ENCODE measurements around the gene BTRC. TPM values are rescaled to one million over a fixed set of nuclear protein-coding genes. Genes with fewer than 3 reads are reported as not detected.
A peak's percentile ranks its signal among the peaks of the same experiment; 100 is the strongest.
"Not testable (repeated sequence)": the region's sequence is repeated elsewhere in the genome, so short reads cannot be mapped to it uniquely, and the experiment has no call there.

BTRC gene
- polyA plus RNA-seq, 3 donors from 2014 or later, result 3.7 to 9.0 (median 7.4) TPM

DNA sequence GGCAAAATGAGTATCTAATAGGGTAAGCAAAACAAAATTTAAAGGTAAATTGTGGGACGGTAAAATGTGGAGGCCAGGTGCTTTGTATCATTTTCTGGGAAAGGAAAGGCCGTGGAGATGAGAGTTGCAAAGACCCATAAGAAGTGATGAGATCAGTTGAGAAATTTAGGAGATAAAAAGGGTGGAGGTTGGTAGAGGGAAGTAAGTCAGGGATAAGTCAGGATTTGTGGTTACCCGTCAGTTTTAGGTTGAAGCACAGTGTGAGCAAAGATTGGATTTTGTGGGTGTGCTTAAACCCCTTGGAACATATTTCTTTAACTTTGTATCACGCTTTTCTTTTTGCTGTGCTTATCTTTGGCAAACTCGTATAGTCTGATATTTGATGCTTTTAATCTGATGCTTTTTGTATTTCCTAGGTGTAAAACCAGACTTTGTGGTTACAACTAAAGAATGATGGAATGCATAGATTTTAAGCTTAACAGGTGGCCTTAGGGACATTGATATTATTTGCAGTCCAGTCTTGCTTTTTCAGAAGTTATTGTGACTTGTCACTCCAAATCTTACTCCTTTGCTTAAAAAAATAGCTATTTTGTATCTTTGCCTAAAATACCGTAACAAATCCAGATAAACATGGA lies 1.2 kb downstream of the BTRC start:
- H3K27ac Mint-ChIP-seq, result peak overlapping the region; percentile 55 to 97 (median 91)
- H3K4me3 Mint-ChIP-seq, result peak overlapping the region; percentile 96 to 97 (median 97)
- peaks cover 18 to 31% of the 10 kb centered on the region in 2 donors for H3K4me1 Mint-ChIP-seq

GRCh38 chr10:101356132-101356531 lies 2.2 kb downstream of the BTRC start:
- DNase-seq, result no peak
- Mint-ChIP-seq H3K27me3 (ENCODE audit: low read depth in 3 of 3) (peaks cover 8 to 13% (median 12%) of the 10 kb centered on the region in 3 donors), H3K4me1 (peaks cover 18 to 31% of the 10 kb centered on the region in 2 donors), H3K4me3 (peak overlapping the region in 1 of 5 donors; percentile 24), H3K27ac (no peak overlapping the region), H3K9me3 (peaks cover 0 to 4% (median 0%) of the 10 kb centered on the region in 6 donors), H3K36me3 (peaks cover 0 to 4% (median 0%) of the 10 kb centered on the region in 3 donors)

More for the DNA sequence above, 1.2 kb downstream of the BTRC start:
- no peak for DNase-seq
- Mint-ChIP-seq H3K27me3 (ENCODE audit: low read depth in 3 of 3) (peaks cover 8 to 13% (median 12%) of the 10 kb centered on the region in 3 donors), H3K9me3 (peaks cover 0 to 4% (median 0%) of the 10 kb centered on the region in 6 donors), H3K36me3 (peaks cover 0 to 4% (median 0%) of the 10 kb centered on the region in 3 donors)

GRCh38 chr10:101357958-101358357 lies 4.0 kb downstream of the BTRC start:
- no peak overlapping the region for H3K4me3 Mint-ChIP-seq
- peaks cover 0 to 4% (median 0%) of the 10 kb centered on the region in 6 donors for H3K9me3 Mint-ChIP-seq
- peaks cover 0 to 4% (median 0%) of the 10 kb centered on the region in 3 donors for H3K36me3 Mint-ChIP-seq
- DNase-seq, result no peak
- peaks cover 18 to 31% of the 10 kb centered on the region in 2 donors for H3K4me1 Mint-ChIP-seq
- no peak overlapping the region for H3K27ac Mint-ChIP-seq
- H3K27me3 Mint-ChIP-seq (ENCODE audit: low read depth in 3 of 3), result peaks cover 7 to 13% (median 12%) of the 10 kb centered on the region in 3 donors

DNA sequence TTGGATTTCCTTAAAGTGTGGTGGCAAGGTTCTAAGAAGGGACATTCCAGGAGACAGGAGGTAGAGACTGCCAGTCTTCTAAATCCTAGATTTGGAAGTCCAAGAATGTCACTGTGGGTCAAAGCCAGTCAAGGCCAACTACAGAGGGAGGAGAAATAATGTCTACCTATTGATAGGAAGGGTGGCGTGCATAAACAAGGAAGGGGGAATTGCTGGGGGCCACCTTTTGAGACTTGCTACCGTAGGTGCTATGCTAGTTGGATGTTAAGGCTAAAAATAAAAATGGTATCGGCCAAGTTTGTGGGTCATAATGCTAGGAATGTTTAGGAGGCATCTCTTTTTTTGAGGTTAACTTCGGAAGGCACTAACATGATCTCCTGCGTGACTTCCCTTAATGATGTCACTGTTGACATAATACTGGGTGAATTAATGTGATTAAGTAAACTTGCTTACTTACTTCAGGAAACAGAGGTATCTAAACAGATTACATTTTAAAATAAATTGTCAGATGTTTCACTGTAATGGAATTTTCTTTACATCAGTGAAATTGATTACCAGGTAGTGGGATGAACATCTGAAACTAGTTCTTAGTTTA lies 4.8 kb downstream of the BTRC start:
- Mint-ChIP-seq H3K4me1 (peaks cover 13 to 26% of the 10 kb centered on the region in 2 donors), H3K36me3 (peaks cover 0 to 4% (median 0%) of the 10 kb centered on the region in 3 donors), H3K27me3 (ENCODE audit: low read depth in 3 of 3) (peaks cover 2 to 8% (median 6%) of the 10 kb centered on the region in 3 donors), H3K4me3 (no peak overlapping the region), H3K27ac (no peak overlapping the region), H3K9me3 (peaks cover 0 to 2% (median 0%) of the 10 kb centered on the region in 6 donors)
- DNase-seq, result no peak

DNA sequence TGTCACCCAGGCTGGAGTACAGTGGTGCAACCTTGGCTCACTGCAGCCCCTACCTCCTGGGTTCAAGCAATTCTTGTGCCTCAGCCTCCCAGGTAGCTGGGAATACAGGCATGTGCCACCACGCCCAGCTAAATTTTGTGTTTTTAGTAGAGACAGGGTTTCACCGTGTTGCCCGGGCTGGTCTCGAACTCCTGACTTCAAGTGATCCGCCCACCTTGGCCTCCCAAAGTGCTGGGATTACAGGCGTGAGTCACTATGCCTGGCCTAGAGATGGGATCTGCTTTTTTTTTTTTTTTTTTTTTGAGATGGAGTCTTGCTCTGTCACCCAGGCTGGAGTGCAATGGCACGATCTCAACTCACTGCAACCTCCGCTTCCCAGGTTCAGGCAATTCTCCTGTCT lies 6.1 kb downstream of the BTRC start:
- not testable (repeated sequence) for H3K27me3 Mint-ChIP-seq (ENCODE audit: low read depth in 3 of 3); H3K9me3 Mint-ChIP-seq; H3K27ac Mint-ChIP-seq; H3K4me3 Mint-ChIP-seq; DNase-seq; H3K36me3 Mint-ChIP-seq
- peaks cover 6 to 13% of the 10 kb centered on the region in 2 donors for H3K4me1 Mint-ChIP-seq

DNA sequence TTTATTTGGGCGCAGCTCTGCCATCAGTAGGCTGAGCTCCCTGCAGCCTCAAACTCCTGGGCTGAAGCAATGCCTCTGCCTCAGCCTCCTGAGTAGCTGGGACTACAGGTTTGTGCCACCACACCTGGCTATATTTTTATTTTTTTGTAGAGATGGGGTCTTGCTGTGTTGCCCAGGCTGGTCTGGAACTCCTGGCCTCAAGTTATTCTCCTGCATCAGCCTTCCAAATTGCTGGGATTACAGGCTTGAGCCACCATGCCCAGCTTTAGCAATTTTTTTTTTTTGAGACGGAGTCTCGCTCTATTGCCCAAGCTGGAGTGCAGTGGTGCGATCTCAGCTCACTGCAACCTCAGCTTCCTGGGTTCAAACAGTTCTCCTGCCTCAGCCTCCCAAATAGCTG lies 6.9 kb downstream of the BTRC start:
- H3K36me3 Mint-ChIP-seq; DNase-seq; H3K4me1 Mint-ChIP-seq; H3K27me3 Mint-ChIP-seq (ENCODE audit: low read depth in 3 of 3); H3K9me3 Mint-ChIP-seq; H3K4me3 Mint-ChIP-seq; H3K27ac Mint-ChIP-seq: not testable (repeated sequence)

GRCh38 chr10:101363850-101364400 lies 10.0 kb downstream of the BTRC start:
- Mint-ChIP-seq H3K27me3 (ENCODE audit: low read depth in 3 of 3) (no peaks in the 10 kb centered on the region), H3K4me3 (no peak overlapping the region), H3K27ac (peak overlapping the region in 1 of 6 donors; percentile 2), H3K9me3 (no peaks in the 10 kb centered on the region), H3K36me3 (peaks cover 0 to 3% (median 3%) of the 10 kb centered on the region in 3 donors), H3K4me1 (peaks cover 0 to 3% of the 10 kb centered on the region in 2 donors)
- no peak for DNase-seq

GRCh38 chr10:101364721-101365120 lies 10.8 kb downstream of the BTRC start:
- no peak for DNase-seq
- no peak overlapping the region for H3K4me3 Mint-ChIP-seq
- no peak overlapping the region for H3K27ac Mint-ChIP-seq
- no peaks in the 10 kb centered on the region for H3K27me3 Mint-ChIP-seq (ENCODE audit: low read depth in 3 of 3)
- no peaks in the 10 kb centered on the region for H3K9me3 Mint-ChIP-seq
- H3K36me3 Mint-ChIP-seq, result peaks cover 6 to 9% (median 7%) of the 10 kb centered on the region in 3 donors
- H3K4me1 Mint-ChIP-seq, result peaks cover 0 to 3% of the 10 kb centered on the region in 2 donors

DNA sequence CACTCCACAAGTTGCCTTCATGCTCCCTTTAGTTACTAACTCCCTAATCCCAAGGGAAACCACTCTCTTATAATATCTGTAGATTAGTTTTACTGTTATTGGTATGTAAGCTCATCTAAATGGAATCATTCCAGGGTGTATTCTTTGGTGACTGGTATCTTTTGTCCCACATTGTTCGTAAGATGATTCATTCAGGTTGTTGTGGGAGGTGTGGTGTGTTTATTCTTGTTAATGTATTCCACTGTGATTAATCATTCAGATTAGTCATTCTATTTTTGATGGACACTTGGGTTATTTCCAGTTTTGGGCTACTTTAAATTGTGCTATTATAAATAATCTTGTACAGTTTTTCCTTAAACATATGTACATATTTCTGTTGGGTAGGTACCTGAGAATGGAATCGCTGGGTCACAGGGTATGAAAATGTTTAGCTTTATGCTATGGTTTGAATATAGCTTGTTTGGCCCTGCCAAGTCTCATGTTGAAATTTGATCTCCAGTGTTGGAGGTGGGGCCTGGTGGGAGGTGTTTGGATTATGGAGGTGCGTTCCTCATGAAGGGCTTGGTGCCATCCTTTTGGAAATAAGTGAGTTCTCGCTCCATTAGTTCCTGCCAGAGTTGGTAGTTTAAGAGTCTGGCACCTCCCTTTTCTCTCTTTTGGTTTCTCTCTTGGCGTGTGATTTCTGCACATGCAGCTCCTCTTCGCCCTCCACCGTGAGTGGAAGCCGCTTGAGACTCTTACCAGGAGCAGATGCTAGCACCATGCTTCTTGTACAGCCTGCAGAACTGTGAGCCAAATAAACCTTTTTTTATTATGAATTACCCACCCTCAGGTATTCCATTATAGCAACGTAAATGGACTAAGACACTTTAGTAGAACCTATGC lies 13.8 kb downstream of the BTRC start:
- no peak for DNase-seq
- Mint-ChIP-seq H3K4me1 (peaks cover 0 to 4% of the 10 kb centered on the region in 2 donors), H3K9me3 (no peaks in the 10 kb centered on the region), H3K27ac (peak overlapping the region in 1 of 6 donors; percentile 17), H3K27me3 (ENCODE audit: low read depth in 3 of 3) (no peaks in the 10 kb centered on the region), H3K36me3 (peaks cover 12 to 15% (median 12%) of the 10 kb centered on the region in 3 donors), H3K4me3 (no peak overlapping the region)

DNA sequence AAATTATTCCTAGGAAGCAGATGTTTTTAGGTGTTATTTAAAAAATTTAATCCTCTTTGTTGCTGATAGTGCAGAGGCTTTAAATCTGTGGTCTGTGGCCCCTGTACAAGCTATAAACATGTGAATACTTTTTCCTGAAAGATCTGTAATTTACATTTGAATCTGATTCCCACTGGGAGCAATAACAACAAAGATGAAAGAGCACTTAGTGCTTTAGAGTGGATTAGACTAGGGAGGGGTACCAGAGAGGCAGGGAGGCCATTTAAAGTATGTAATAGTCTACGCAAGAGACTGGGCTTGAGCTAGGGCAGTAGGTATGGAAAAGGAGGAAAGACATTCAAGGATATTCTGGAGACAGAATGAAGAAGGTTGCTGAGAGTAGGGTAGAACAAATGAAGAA lies 19.1 kb downstream of the BTRC start:
- DNase-seq, result no peak
- no peaks in the 10 kb centered on the region for H3K27me3 Mint-ChIP-seq (ENCODE audit: low read depth in 3 of 3)
- H3K9me3 Mint-ChIP-seq, result no peaks in the 10 kb centered on the region
- H3K36me3 Mint-ChIP-seq, result peaks cover 12 to 18% (median 13%) of the 10 kb centered on the region in 3 donors
- peaks cover 10 to 24% of the 10 kb centered on the region in 2 donors for H3K4me1 Mint-ChIP-seq
- H3K27ac Mint-ChIP-seq, result no peak overlapping the region
- H3K4me3 Mint-ChIP-seq, result no peak overlapping the region

- H3K4me1 Mint-ChIP-seq, result peaks cover 10 to 24% of the 10 kb centered on the region in 2 donors
- not testable (repeated sequence) for H3K4me3 Mint-ChIP-seq; DNase-seq; H3K9me3 Mint-ChIP-seq; H3K27me3 Mint-ChIP-seq (ENCODE audit: low read depth in 3 of 3); H3K27ac Mint-ChIP-seq
- H3K36me3 Mint-ChIP-seq, result peaks cover 12 to 18% (median 13%) of the 10 kb centered on the region in 3 donors
Observed at GRCh38 chr10:101373993-101374392, 20.0 kb downstream of the BTRC start.

DNA sequence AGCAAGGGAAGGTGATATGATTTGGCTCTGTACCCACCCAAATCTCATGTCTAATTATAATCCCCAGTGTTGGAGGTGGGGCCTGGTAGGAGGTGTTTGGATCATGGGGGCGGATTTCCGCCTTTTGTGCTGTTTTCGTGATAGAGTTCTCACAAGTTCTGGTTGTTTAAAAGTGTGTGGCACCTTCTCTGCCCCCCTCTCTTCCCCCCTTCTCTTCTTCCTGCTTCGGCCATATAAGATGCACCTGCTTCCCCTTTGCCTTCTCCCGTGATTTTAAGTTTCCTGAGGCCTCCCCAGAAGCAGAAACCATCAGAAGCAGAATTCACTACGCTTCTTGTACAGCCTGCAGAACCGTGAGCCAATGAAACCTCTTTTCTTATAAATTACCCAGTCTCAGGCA lies 21.1 kb downstream of the BTRC start:
- Mint-ChIP-seq H3K36me3 (peaks cover 3 to 11% (median 9%) of the 10 kb centered on the region in 3 donors), H3K4me3 (no peak overlapping the region), H3K27ac (peak overlapping the region in 1 of 6 donors; percentile 9), H3K4me1 (peaks cover 10 to 27% of the 10 kb centered on the region in 2 donors), H3K27me3 (ENCODE audit: low read depth in 3 of 3) (no peaks in the 10 kb centered on the region), H3K9me3 (no peaks in the 10 kb centered on the region)
- DNase-seq, result no peak

- no peak overlapping the region for H3K27ac Mint-ChIP-seq
- H3K4me1 Mint-ChIP-seq, result peaks cover 14 to 46% of the 10 kb centered on the region in 2 donors
- no peak overlapping the region for H3K4me3 Mint-ChIP-seq
- no peak for DNase-seq
- H3K9me3 Mint-ChIP-seq, result no peaks in the 10 kb centered on the region
- H3K27me3 Mint-ChIP-seq (ENCODE audit: low read depth in 3 of 3), result no peaks in the 10 kb centered on the region
- peaks cover 0 to 4% (median 0%) of the 10 kb centered on the region in 3 donors for H3K36me3 Mint-ChIP-seq
Observed at GRCh38 chr10:101379663-101380352, 25.8 kb downstream of the BTRC start.

Data from immature natural killer cell (primary cell).